ENCODE measurements around the gene HP.

- TF ChIP-seq, protein P1, sequence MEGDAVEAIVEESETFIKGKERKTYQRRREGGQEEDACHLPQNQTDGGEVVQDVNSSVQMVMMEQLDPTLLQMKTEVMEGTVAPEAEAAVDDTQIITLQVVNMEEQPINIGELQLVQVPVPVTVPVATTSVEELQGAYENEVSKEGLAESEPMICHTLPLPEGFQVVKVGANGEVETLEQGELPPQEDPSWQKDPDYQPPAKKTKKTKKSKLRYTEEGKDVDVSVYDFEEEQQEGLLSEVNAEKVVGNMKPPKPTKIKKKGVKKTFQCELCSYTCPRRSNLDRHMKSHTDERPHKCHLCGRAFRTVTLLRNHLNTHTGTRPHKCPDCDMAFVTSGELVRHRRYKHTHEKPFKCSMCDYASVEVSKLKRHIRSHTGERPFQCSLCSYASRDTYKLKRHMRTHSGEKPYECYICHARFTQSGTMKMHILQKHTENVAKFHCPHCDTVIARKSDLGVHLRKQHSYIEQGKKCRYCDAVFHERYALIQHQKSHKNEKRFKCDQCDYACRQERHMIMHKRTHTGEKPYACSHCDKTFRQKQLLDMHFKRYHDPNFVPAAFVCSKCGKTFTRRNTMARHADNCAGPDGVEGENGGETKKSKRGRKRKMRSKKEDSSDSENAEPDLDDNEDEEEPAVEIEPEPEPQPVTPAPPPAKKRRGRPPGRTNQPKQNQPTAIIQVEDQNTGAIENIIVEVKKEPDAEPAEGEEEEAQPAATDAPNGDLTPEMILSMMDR (IDR thresholded peaks at IDR 0.05 in 2 of 3, conservative IDR thresholded peaks at IDR 0.05 in 1 of 3; ENCODE audit: control insufficient read depth in 2 of 3, extremely low read depth in 1 of 3, insufficient read depth in 1 of 3, low read depth in 3 of 3, low read length in 3 of 3), result 0 out of 6 replicates have a peak, but pooled peaks of 1 of the 3 experiments have one; percentile 4
- TF ChIP-seq ZZZ3 (IDR thresholded peaks at IDR 0.05; ENCODE audit: control insufficient read depth, insufficient read length, low read depth), result no peak
- no peak for TF ChIP-seq POLR2AphosphoS5 (IDR thresholded peaks at IDR 0.05; ENCODE audit: low read length)
- TF ChIP-seq CREB1 (IDR thresholded peaks at IDR 0.05; ENCODE audit: low read depth), result no peak
- TF ChIP-seq SMAD1 (IDR thresholded peaks at IDR 0.05; ENCODE audit: low read depth, partially characterized antibody), result no peak
- no peak for TF ChIP-seq EP300 (IDR thresholded peaks at IDR 0.05; ENCODE audit: borderline replicate concordance in 1 of 2, control insufficient read depth in 1 of 2, low read depth in 2 of 2, low read length in 2 of 2)
- TF ChIP-seq SIX5 (IDR thresholded peaks at IDR 0.05; ENCODE audit: low read depth, low read length, severe bottlenecking), result no peak
- no peak for TF ChIP-seq RBBP5 (conservative IDR thresholded peaks at IDR 0.05)
- no peak for TF ChIP-seq YY1 (IDR thresholded peaks at IDR 0.05; ENCODE audit: low read depth, low read length)
- TF ChIP-seq SUZ12 (IDR thresholded peaks at IDR 0.05; ENCODE audit: unreplicated experiment), result no peak
- no peak for TF ChIP-seq KDM1A (IDR thresholded peaks at IDR 0.05; ENCODE audit: borderline replicate concordance)
- no peak for TF ChIP-seq MTA3 (IDR thresholded peaks at IDR 0.05; ENCODE audit: borderline replicate concordance, low read length)
- TF ChIP-seq RAD21 (IDR thresholded peaks at IDR 0.05; ENCODE audit: insufficient read depth, low read depth, low read length), result no peak
These were observed 38.6 kb downstream of the HP start for GRCh38 chr16:72092832-72093447.

Measured in GM12878 (cell line).